T-helper 1 cell treated with Interleukin-12 subunit alpha and Interleukin-12 subunit beta and Interleukin-4 antibody, amounts not matched to agents 30 ng/mL and 1 ng/mL, for 36 hours (primary cell): ENCODE measurements around the gene UGT1A6. TPM values are rescaled to one million over a fixed set of nuclear protein-coding genes. Genes with fewer than 3 reads are reported as not detected.
"Not testable (repeated sequence)": the region's sequence is repeated elsewhere in the genome, so short reads cannot be mapped to it uniquely, and the experiment has no call there.

Experiments used
- intact Hi-C: fragments of 100-400 bp; cut with micrococcal nuclease; formaldehyde crosslinking; loops from one replicate; pipeline ENCODE4 v1.15.1; 2024
- total RNA-seq: library from RNA; stranded (reverse); gene quantifications from 2 replicates; pipeline ENCODE4 v1.2.3, GENCODE V29; 2022

UGT1A6 gene
- not detected in 2 replicates for total RNA-seq

DNA sequence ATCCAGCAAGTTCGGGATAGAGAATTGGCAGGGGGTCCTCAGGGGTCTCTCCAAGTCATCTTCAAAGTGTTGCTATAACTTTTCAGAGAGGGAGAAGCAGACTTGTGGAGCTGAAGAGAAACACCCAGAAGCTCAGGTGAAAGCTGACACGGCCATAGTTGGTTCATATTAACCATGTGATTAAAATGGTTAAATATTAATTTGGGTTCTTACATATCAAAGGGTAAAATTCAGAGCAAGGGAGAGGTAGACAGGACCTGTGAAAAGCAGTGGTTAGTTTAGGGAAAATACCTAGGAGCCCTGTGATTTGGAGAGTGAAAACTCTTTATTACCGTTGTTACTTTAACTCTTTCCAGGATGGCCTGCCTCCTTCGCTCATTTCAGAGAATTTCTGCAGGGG, at the start of gene UGT1A6:
UGT1A6 (plus strand) TSS at position 243 of the 400 bp plus-strand sequence; CDS start at position 358, 115 bp downstream.
- intact Hi-C loops = no loop called here

DNA sequence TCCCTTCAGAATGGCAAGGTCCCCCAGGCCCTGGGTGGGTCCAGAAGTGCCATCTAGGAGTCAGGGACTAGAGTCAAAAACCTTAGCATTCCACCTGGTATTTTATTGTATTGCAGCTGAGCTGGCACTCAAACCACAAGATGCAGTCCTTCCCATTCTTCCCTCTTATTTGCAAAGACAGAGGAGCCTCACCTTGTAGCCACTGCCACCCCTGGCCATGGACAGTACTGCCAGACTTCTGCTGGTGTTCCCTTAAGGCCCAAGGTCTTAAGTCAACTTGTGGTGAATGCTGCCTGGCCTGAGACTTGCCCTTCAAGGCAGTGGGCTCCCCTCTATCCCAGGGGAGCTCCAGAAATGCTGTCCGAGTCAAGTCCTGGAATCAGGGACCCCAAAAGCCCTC, 49.6 kb upstream of the UGT1A6 start:
- intact Hi-C loops = no loop called here

DNA sequence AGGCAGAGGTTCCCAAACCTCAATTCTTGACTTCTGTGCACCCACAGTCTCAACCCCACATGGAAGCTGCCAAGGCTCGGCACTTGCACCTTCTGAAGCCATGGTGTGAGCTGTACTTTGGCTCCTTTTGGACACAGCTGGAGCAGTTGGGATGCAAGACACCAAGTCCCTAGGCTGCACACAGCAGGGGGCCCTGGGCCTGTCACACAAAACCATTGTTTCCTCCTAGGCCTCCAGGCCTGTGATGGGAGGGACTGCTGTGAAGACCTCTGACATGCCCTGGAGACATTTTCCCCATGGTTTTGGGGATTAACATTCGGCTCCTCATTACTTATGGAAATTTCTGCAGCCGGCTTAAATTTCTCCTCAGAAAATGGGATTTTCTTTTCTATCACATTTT, 46.7 kb upstream of the UGT1A6 start:
- intact Hi-C loops = not testable (repeated sequence)

DNA sequence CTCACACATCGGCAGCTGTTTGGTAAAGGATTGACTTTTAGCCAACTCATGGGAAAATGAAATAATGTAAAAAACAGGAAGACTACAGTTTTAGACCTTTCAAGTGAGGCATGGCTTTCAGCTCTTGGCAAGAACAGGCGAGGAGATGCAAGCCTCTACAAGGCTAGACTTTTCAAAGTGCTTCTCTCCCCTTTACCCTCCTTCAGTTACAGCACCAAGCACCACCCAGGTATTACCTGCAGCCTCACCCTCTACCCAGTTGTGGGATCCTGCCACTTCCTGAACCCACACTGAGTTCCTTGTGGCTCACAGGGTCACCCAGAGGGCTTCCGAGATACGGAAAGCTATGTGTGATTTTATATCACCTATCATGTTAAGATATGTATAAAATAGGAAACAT, 41.7 kb upstream of the UGT1A6 start:
- intact Hi-C loops = no loop called here

DNA sequence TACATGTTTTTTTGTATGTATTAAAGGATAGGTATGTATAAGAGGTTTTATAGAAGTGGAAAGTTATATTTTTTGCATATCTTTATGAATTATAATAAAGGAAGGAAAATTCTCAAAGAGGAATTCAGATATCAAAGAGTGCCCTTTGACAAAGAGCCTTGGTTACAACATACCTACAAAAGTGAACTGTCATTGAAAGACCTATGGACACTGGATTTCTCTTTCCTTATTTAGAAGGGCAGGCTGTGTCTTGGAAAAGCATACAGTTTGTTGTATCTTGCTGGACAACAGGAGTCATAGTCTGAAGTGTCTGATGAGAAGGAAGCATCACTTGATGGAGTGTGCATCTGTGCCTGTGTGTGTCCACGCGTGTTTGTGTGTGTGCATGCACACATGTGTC, 41.3 kb upstream of the UGT1A6 start:
- intact Hi-C loops = no loop called here

DNA sequence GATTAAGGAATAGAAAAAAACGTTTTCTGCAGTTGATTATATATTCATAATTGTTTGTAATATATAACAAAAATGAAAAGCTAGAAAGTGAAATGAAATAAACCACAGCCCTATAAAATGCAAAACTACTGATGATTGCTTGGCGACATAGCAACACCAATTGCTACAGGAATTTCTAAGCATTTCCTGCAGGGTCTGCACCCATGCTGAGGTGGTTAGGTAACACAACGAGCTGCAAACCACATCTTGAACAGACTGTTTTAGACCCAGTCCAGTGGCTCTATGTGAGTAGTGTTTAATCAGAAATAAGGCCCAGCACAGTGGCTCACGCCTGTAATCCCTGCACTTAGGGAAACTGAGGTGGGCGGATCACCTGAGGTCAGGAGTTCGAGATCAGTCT, 38.2 kb upstream of the UGT1A6 start:
- intact Hi-C loops = no loop called here

DNA sequence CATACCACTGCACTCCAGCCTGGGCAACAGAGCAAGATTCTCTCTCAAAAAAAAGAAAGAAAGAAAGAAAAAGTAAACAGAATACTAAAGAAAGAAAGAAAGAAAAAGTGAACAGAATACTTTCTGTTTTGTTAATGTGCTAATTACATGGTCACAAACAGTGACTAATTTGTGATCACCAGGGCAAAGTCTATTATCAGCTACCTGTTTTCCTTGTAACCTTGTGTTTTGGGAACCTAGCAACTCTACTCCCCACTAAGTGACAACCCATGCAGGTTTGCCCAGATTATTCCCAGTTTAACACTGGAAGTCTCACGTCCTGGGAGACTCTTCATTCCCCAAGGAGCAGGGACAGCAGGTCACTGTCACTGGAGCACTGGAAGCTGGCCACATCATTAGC, 37.6 kb upstream of the UGT1A6 start:
- intact Hi-C loops = no loop called here

DNA sequence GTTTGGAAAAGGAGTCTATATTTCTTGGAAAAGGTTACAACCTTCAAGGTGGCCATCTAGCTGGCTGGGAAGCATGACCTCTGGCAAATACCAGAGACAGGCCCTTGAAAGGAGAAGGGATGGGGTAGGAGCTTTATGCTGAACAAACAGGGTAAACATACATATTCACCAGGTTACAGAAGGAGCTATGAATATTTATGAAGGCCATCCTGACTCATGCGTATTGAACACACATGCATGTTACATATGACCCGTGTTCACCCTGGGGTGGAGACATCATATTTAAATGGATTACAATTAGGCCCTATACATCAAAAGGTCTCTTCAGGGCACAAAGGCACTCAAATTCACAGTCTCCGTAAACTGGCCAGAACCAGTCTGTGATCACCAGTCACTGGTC, 36.7 kb upstream of the UGT1A6 start:
- intact Hi-C loops = not testable (repeated sequence)

DNA sequence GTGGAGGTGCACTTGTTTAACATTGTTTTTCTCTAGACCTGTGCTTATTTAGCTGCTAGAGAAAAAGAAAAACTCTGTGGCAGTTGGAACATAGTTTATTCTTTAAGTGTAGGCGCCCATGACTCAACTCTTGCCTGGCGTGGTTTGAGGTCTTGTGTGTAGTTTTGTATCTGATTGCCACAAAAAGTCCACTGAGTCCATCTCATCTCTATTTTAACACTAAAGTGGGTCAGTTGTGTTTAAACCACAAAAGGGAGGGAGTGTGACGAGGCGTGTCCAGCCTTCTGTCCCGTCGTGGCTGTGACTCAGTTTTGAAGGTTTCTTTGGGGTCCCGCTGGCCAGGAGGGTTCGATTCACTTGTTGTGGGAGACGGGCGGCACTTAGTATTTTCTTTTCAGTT, 36.2 kb upstream of the UGT1A6 start:
- intact Hi-C loops = no loop called here

DNA sequence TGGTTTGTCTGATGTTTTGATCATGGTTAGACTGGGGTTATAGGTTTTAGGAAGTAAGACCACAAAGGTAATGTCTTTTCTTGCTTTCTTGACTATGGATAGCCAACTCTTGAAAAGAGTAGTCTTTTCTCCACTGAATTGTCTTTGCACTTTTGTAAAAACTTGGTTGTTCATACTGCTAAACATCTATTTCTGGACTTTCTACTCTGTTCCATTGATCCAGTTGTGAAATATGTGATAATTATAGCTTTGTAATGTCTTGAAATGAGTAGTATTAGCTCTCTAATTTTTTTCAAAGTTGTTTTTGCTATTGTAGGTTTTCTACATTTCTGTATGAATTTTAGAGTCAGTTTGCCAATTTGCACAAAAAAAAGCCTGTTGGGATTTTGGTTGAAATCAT, 34.1 kb upstream of the UGT1A6 start:
- intact Hi-C loops = no loop called here

DNA sequence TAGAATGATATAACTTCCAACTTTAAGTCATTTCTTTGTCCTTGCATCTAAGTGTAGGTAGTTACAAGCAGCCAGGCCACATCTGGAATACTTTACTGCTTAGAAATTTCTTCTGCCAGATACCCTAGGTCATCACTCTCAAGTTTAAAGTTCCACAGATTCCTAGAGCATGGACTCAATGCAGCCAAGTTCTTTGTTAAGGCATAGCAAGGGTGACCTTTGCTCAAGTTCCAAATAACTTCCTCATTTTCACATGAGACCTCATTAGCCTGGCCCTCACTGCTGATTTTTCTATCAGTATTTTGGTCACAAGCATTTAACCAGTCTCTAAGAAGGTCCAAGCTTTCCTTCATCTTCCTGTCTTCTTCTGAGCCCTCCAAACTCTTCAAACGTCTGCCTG, 28.8 kb upstream of the UGT1A6 start:
- intact Hi-C loops = no loop called here

DNA sequence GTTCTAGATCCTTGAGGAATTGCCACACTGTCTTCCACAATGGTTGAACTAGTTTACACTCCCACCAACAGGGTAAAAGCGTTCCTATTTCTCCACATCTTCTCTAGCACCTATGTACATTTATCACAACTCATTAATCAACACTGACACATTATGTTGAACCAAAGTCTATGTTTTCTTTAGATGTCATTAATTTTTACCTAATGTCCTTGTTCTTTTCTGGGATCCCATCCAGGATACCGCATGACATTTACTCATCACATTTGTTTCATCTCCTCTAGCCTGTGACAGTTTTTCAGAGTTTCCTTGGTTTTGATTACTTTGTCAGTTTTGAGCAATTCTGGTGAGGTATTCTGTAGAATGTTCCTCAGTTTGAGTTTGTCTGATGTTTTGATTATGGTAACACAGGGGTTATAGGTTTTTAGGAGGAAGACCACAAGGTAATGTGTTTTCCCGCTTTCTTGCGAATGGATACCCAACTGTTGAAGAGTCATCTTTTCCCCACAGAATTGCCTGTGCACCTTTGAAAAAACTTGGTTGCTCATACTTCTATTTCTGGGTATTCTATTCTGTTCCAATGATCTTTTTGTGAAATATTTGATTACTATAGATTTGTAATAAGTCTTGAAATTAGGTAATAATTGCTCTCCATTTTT, 24.0 kb upstream of the UGT1A6 start:
- intact Hi-C loops = no loop called here

DNA sequence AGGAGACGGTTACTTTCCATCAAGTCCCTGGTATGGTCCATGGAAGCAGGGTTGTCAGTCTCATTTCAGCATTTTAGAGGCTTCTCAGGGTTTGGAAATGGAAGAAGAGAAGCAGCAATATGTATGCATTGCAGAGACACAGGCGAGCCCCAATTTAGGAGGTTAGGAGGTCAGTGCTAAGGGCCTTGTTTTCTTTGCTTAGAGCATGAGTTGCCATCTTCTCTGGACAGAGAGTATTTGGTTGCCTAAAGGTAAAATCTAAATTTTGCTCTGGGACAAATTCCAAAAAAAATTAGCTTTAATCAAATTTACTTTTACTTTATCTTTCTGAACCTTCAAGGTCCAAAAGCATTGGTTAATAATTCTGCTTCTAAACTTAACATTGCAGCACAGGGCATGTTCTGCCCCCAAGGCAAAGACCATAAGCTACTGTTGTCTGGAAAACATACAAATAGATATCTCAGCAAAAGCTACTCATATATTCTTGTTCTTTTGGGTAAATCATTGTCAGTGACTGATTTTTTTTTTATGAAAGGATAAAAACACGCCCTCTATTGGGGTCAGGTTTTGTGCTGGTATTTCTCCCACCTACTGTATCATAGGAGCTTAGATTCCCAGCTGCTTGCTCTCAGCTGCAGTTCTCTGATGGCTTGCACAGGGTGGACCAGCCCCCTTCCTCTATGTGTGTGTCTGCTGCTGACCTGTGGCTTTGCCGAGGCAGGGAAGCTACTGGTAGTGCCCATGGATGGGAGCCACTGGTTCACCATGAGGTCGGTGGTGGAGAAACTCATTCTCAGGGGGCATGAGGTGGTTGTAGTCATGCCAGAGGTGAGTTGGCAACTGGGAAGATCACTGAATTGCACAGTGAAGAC, 21.2 kb upstream of the UGT1A6 start, which contains the start of gene UGT1A9:
UGT1A9 (plus strand) TSS at position 609 of the 872 bp plus-strand sequence; CDS start at position 646, 37 bp downstream.
- intact Hi-C loops = no loop called here

DNA sequence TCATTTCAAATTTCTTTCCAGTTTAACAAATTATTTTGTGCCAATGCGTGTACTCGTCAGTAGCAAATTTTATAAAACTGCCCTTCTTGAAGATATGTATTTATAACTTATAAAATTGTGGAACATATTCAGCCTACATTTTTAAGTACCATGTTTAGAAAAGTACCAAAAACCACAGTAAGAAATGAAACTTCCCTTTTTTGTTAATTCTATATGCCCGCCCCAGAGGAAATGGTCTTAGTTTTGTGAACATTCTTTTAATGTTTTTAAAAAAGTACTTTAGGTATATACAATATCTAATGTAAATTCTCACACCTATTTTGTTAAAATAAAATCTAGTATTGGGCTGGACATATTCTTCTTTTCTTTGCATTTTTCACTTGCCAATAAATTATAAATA, 19.8 kb upstream of the UGT1A6 start:
- intact Hi-C loops = no loop called here

DNA sequence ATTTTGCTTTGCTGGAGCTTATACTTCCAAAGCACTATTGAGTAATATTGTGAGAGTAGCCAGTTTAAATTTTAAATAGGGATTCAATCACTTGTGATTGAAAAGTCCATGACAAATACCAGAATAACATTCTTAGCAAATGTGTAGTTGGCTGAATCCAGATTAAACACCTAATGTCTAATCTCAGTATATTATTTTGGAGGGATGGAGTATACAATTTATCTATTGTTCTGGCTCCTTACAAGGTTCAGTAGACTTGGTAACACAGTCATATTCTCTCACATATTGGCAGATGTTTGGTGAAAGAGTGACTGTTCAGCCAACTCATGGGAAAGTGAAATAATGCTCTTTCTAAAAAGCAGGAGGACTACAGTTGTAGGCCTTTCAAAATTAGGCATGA, 18.8 kb upstream of the UGT1A6 start:
- intact Hi-C loops = no loop called here

DNA sequence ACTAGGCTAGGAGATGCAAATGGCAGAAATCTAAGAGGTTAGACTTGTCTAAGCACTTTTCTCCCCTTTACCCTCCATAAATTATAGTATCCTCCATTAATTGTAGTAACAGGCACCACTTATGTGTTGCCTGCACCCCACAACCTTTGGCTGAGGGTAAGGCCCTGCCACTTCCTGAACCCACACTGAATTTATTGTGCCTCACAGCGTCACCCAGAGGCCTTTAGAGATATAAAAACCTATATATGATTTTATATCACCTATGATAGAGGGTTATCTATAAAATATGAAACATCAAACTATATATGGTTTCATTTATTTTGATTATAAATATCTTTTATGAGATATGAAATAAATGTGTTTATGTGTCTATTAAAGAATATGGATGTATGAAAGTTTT, 18.4 kb upstream of the UGT1A6 start:
- intact Hi-C loops = no loop called here

DNA sequence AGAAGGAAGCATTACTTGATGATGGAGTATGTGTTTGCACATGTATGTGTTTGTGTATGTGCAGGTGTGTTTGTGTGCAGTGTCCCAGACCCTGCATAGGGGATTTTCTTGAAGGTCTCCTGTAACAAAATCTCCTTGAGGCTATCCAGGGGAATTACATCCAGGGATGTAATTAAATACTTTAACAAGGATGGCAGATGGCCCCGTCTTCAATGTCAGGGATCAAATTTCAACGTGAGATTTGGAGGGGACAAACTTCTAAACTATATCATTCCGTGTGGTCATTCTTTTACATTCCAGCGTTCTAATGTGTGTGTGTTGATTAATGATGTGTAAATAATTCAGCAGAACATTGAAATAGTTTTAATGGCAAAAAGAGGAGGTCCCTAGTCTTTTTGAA, 17.7 kb upstream of the UGT1A6 start:
- intact Hi-C loops = no loop called here

DNA sequence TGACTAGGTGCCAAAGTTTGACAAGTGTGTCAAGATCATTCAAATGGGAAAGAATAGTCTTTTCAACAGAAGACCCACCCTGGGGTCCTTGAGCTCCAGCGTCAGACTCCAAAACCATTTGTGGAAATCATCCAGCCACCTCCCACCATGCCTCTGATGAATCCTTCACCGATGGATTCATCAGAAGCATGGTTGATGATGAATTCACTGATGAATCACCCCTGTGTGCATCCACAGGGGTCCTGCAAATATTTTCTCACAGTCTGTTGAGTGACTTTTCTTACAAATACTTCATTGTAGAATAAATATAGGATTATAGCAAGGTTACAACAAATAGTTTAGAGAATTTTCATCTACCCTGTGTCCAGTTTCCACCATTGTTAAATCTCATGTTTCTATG, 16.6 kb upstream of the UGT1A6 start:
- intact Hi-C loops = no loop called here

DNA sequence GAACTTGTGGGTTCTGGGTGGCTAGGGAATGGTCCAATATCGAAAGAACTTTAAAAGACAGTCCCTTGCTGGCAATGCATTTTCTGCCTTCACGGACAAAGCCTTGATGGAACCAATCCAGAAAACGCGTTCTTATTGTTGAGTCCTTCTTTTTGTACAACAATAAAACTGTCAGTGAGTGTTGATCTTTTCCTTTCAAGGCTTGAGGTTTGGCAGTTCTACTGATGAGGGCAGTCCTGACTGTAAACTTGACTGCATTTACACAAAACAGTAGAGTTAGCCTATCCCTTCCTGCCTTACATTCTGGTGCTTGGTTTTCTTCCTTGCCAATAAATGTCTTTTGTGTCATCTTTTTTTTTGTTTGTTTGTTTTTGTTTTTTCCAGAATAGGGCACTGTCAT, 13.5 kb upstream of the UGT1A6 start:
- intact Hi-C loops = no loop called here

DNA sequence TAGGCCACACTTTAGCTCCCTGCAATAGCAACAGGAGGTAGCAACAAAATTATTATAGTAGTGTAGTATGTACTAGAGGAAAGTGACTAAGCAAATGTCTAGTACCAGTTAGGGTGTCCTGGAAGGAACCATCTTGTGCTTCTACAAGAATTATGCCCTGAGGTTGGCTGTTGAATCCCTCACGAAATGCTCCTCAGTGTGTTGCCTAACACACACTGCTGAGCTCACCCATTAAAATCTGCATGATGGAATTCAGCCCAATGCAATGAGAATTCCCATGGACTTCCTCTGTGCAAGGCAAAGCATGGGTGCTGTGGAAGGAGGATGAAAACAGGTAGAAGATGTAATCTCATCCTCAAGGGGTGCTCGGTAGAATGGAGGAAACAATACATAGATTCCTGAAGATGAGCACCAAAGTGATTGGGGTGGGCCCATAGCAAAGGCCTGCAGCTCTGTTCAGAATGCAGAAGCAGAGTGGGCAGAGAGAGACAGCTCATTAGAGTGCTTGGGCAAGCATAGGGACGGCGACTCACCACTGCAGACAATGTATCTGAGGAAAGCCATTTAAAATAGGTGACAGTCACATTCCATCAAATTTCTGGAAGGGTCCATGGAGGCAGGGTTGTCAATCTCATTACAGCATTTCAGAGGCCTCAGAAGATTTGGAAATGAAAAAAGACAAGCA, 12.2 kb upstream of the UGT1A6 start:
- intact Hi-C loops = no loop called here

DNA sequence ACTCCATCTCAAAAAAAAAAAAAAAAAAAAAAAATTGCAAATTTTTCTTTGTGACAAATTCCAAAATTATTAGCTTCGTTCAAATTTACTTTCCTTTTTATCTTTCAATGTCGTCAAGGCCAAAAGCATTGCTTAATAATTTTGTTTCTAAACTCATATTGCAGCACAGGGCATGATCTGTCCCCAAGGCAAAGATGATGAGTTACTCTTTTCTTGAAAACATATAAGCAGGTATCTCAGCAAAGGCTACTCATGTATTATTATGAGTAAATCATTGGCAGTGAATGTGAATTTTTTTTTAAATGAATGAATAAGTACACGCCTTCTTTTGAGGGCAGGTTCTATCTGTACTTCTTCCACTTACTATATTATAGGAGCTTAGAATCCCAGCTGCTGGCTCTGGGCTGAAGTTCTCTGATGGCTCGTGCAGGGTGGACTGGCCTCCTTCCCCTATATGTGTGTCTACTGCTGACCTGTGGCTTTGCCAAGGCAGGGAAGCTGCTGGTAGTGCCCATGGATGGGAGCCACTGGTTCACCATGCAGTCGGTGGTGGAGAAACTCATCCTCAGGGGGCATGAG, 11.1 kb upstream of the UGT1A6 start, which contains the start of gene UGT1A7:
UGT1A7 (plus strand) TSS at position 381 of the 579 bp plus-strand sequence; CDS start at position 418, 37 bp downstream.
- intact Hi-C loops = no loop called here

DNA sequence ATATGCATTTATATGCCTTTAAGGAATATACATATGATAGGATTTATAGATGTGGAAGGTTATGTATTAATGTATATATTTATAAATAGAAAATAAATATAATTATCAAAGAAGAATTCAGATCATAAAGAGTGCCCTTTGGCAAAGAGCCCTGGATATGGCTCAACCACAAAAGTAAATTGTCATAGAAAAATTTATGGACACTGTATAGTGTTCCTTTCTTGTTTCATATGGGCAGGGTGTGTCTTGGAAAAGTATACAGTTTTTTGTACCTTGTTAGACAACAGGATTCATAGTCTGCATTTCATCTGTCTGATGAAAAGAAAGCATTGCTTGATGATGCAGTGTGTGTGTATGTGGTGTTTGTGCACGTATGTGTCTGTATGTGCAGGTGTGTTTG, 8.1 kb upstream of the UGT1A6 start:
- intact Hi-C loops = no loop called here
